Naive thymus-derived CD4-positive, alpha-beta T cell (primary cell): ENCODE results near the gene CFHR4. TPM values are rescaled to one million over a fixed set of nuclear protein-coding genes. Genes with fewer than 3 reads are reported as not detected.
"Not testable (repeated sequence)": the region's sequence is repeated elsewhere in the genome, so short reads cannot be mapped to it uniquely, and the experiment has no call there.

Source experiments
- ATAC-seq: fragments of 150-1000 bp; cut with Tn5 transposase; 2 replicates; pipeline ENCODE4 v1.10.0; 2021; ENCODE audit warnings: mild to moderate bottlenecking, moderate library complexity
- CTCF ChIA-PET: fragments of 350-600 bp; sonication (Branson Sonifier 250); formaldehyde crosslinking; loops from one replicate; lab custom pipeline; 2021; ENCODE audit warnings: antibody characterized with exemption; lab: Charles Lee
- POLR2A ChIA-PET: fragments of 350-600 bp; sonication (Branson Sonifier 250); formaldehyde crosslinking; loops from one replicate; lab custom pipeline; 2021; ENCODE audit warnings: antibody characterized with exemption, inconsistent platforms; lab: Charles Lee
- DNase-seq, 9 donors: peaks; one replicate each; pipeline versions ENCODE4 v3.0.0 to v3.0.0-alpha.2; 2020 to 2022; ENCODE audit warnings: mixed read lengths in 1 of 9
- H3K27ac ChIP-seq: one replicate; pipeline ENCODE4 v1.7.0; 2013; ENCODE audit warnings: mild to moderate bottlenecking, low read depth, low read length, moderate library complexity
- H3K27me3 ChIP-seq, 2 donors: one replicate each; pipeline ENCODE4 v1.7.0; 2013; ENCODE audit warnings: low read length in 2 of 2, mild to moderate bottlenecking in 2 of 2, moderate library complexity in 2 of 2; ENCODE audit not compliant: control insufficient read depth in 2 of 2, insufficient read depth in 2 of 2
- H3K36me3 ChIP-seq, 3 experiments: 1 replicate in 2 of 3; 2 replicates in 1 of 3; pipeline ENCODE4 v1.7.0; 2013; ENCODE audit warnings: low read length in 3 of 3, mild to moderate bottlenecking in 3 of 3, moderate library complexity in 1 of 3; ENCODE audit not compliant: insufficient read depth in 3 of 3, control insufficient read depth in 2 of 3
- H3K4me1 ChIP-seq, 2 donors: one replicate each; pipeline ENCODE4 v1.7.0; 2013; ENCODE audit warnings: low read length in 2 of 2, mild to moderate bottlenecking in 2 of 2, moderate library complexity in 1 of 2; ENCODE audit not compliant: control insufficient read depth in 2 of 2, insufficient read depth in 2 of 2
- H3K4me3 ChIP-seq: 2 replicates; pipeline ENCODE4 v1.7.0; 2013; ENCODE audit warnings: mild to moderate bottlenecking, low read length
- H3K9me3 ChIP-seq, 3 experiments: 1 replicate in 2 of 3; 2 replicates in 1 of 3; pipeline ENCODE4 v1.7.0; 2013; ENCODE audit warnings: low read length in 3 of 3; ENCODE audit not compliant: control insufficient read depth in 2 of 3
- H3K27ac Mint-ChIP-seq, 9 donors: one replicate each; pipeline ENCODE4 v1.8.0; 2020 to 2022; ENCODE audit warnings: mixed read lengths in 9 of 9, mild to moderate bottlenecking in 8 of 9, moderate library complexity in 5 of 9, inconsistent platforms in 2 of 9
- H3K27me3 Mint-ChIP-seq, 5 donors: one replicate each; pipeline ENCODE4 v1.8.0; 2021 to 2022; ENCODE audit warnings: mixed read lengths in 5 of 5, mild to moderate bottlenecking in 1 of 5
- H3K36me3 Mint-ChIP-seq, 5 donors: one replicate each; pipeline ENCODE4 v1.8.0; 2020 to 2022; ENCODE audit warnings: mixed read lengths in 5 of 5, mild to moderate bottlenecking in 3 of 5, inconsistent platforms in 1 of 5
- H3K4me1 Mint-ChIP-seq, 7 donors: one replicate each; pipeline ENCODE4 v1.8.0; 2020 to 2022; ENCODE audit warnings: mixed read lengths in 7 of 7, mild to moderate bottlenecking in 3 of 7, inconsistent platforms in 1 of 7
- H3K4me3 Mint-ChIP-seq, 10 donors: one replicate each; pipeline ENCODE4 v1.8.0; 2020 to 2022; ENCODE audit warnings: mild to moderate bottlenecking in 10 of 10, mixed read lengths in 10 of 10, moderate library complexity in 6 of 10, inconsistent platforms in 2 of 10
- H3K9me3 Mint-ChIP-seq, 11 donors: one replicate each; pipeline ENCODE4 v1.8.0; 2020 to 2022; ENCODE audit warnings: mixed read lengths in 11 of 11, mild to moderate bottlenecking in 4 of 11, inconsistent platforms in 1 of 11, moderate library complexity in 1 of 11
- intact Hi-C, 2 donors: fragments of 100-400 bp; cut with micrococcal nuclease; formaldehyde crosslinking; loops; one replicate each; pipeline ENCODE4 v1.15.1; 2023
- polyA plus RNA-seq, 2 donors: library from polyadenylated mRNA; unstranded; fragments of 300-500 nt; fragmentation: Illumina TruSeq; gene quantifications; one replicate each; pipeline ENCODE4 v1.2.3, GENCODE V29; 2021
- total RNA-seq, 6 experiments: library from RNA in 5 of 6; stranded (reverse) in 5 of 6; gene quantifications; 1 replicate in 5 of 6; 2 replicates in 1 of 6; pipeline ENCODE4 v1.2.3 and lab custom pipeline; 2021 to 2026

Gene CFHR4
- total and polyA plus RNA-seq, 7 experiments from 2014 or later: not detected

- H3K9me3 ChIP-seq: no peaks in the 10 kb centered on the region
- Mint-ChIP-seq H3K4me3 (no peak overlapping the region), H3K27me3 (peaks cover 0 to 13% (median 8%) of the 10 kb centered on the region in 5 donors), H3K9me3 (peaks cover 0 to 16% (median 4%) of the 10 kb centered on the region in 11 donors), H3K4me1 (no peaks in the 10 kb centered on the region), H3K36me3 (no peaks in the 10 kb centered on the region), H3K27ac (no peak overlapping the region)
- no peak for DNase-seq
- POLR2A ChIA-PET: no interaction called here
- H3K4me1 ChIP-seq: no peaks in the 10 kb centered on the region
- no peak overlapping the region for H3K27ac ChIP-seq
- H3K27me3 ChIP-seq: no peaks in the 10 kb centered on the region
- intact Hi-C loops: no loop called here
- no peaks in the 10 kb centered on the region for H3K36me3 ChIP-seq
- CTCF ChIA-PET: no interaction called here
- H3K4me3 ChIP-seq: no peak overlapping the region
- no peak for ATAC-seq
Measured at GRCh38 chr1:196861429-196861828, 26.4 kb upstream of the CFHR4 start.

GRCh38 chr1:196866974-196867373, 20.9 kb upstream of the CFHR4 start:
- DNase-seq (no peak), ATAC-seq (no peak)
- peaks cover 0 to 13% (median 8%) of the 10 kb centered on the region in 5 donors for H3K27me3 Mint-ChIP-seq
- no peak overlapping the region for H3K4me3 ChIP-seq
- no peak overlapping the region for H3K4me3 Mint-ChIP-seq
- no peak overlapping the region for H3K27ac Mint-ChIP-seq
- no peaks in the 10 kb centered on the region for H3K9me3 ChIP-seq
- CTCF ChIA-PET: no interaction called here
- no peak overlapping the region for H3K27ac ChIP-seq
- no peaks in the 10 kb centered on the region for H3K36me3 ChIP-seq
- peaks cover 0 to 14% (median 4%) of the 10 kb centered on the region in 11 donors for H3K9me3 Mint-ChIP-seq
- POLR2A ChIA-PET: no interaction called here
- H3K4me1 ChIP-seq: no peaks in the 10 kb centered on the region
- H3K36me3 Mint-ChIP-seq: no peaks in the 10 kb centered on the region
- intact Hi-C loops: no loop called here
- no peaks in the 10 kb centered on the region for H3K4me1 Mint-ChIP-seq
- no peaks in the 10 kb centered on the region for H3K27me3 ChIP-seq

GRCh38 chr1:196873385-196873784, 14.5 kb upstream of the CFHR4 start:
- no peak overlapping the region for H3K4me3 ChIP-seq
- Mint-ChIP-seq H3K36me3 (no peaks in the 10 kb centered on the region), H3K4me3 (no peak overlapping the region), H3K27ac (no peak overlapping the region), H3K27me3 (peaks cover 2 to 15% (median 11%) of the 10 kb centered on the region in 5 donors), H3K9me3 (peaks cover 0 to 4% (median 0%) of the 10 kb centered on the region in 11 donors), H3K4me1 (no peaks in the 10 kb centered on the region)
- no peaks in the 10 kb centered on the region for H3K36me3 ChIP-seq
- intact Hi-C loops: no loop called here
- no peaks in the 10 kb centered on the region for H3K27me3 ChIP-seq
- POLR2A ChIA-PET: no interaction called here
- no peaks in the 10 kb centered on the region for H3K9me3 ChIP-seq
- no peaks in the 10 kb centered on the region for H3K4me1 ChIP-seq
- DNase-seq: no peak
- no peak for ATAC-seq
- CTCF ChIA-PET: no interaction called here
- H3K27ac ChIP-seq: no peak overlapping the region

- H3K4me1 ChIP-seq: no peaks in the 10 kb centered on the region
- DNase-seq: no peak
- ATAC-seq: no peak
- Mint-ChIP-seq H3K27ac (no peak overlapping the region), H3K4me1 (no peaks in the 10 kb centered on the region), H3K4me3 (no peak overlapping the region), H3K9me3 (peaks cover 0 to 9% (median 0%) of the 10 kb centered on the region in 11 donors), H3K27me3 (peaks cover 2 to 13% (median 10%) of the 10 kb centered on the region in 5 donors), H3K36me3 (no peaks in the 10 kb centered on the region)
- ChIA-PET CTCF (no interaction called here), POLR2A (no interaction called here)
- intact Hi-C loops: no loop called here
- H3K36me3 ChIP-seq: no peaks in the 10 kb centered on the region
- no peaks in the 10 kb centered on the region for H3K9me3 ChIP-seq
- no peaks in the 10 kb centered on the region for H3K27me3 ChIP-seq
- H3K4me3 ChIP-seq: no peak overlapping the region
- H3K27ac ChIP-seq: no peak overlapping the region
Measured at GRCh38 chr1:196875935-196876334, 11.9 kb upstream of the CFHR4 start.

- H3K9me3 Mint-ChIP-seq: peaks cover 0 to 18% (median 2%) of the 10 kb centered on the region in 11 donors
- no peak for ATAC-seq
- H3K36me3 Mint-ChIP-seq: no peaks in the 10 kb centered on the region
- no peak for DNase-seq
- Histone ChIP-seq H3K27me3 (no peaks in the 10 kb centered on the region), H3K4me3 (no peak overlapping the region), H3K36me3 (no peaks in the 10 kb centered on the region), H3K9me3 (no peaks in the 10 kb centered on the region), H3K27ac (no peak overlapping the region), H3K4me1 (no peaks in the 10 kb centered on the region)
- intact Hi-C loops: no loop called here
- H3K4me1 Mint-ChIP-seq: no peaks in the 10 kb centered on the region
- ChIA-PET CTCF (no interaction called here), POLR2A (no interaction called here)
- H3K4me3 Mint-ChIP-seq: no peak overlapping the region
- H3K27me3 Mint-ChIP-seq: peaks cover 2 to 19% (median 10%) of the 10 kb centered on the region in 5 donors
- H3K27ac Mint-ChIP-seq: no peak overlapping the region
Measured at GRCh38 chr1:196877964-196878363, 9.9 kb upstream of the CFHR4 start.

- not testable (repeated sequence) for H3K27me3 Mint-ChIP-seq
Measured at GRCh38 chr1:196886560-196886959, 1.3 kb upstream of the CFHR4 start.

GRCh38 chr1:196890668-196891067, 2.8 kb downstream of the CFHR4 start:
- H3K4me3 Mint-ChIP-seq: no peak overlapping the region
- Histone ChIP-seq H3K4me1 (no peaks in the 10 kb centered on the region), H3K4me3 (no peak overlapping the region), H3K36me3 (no peaks in the 10 kb centered on the region), H3K9me3 (no peaks in the 10 kb centered on the region), H3K27ac (no peak overlapping the region), H3K27me3 (no peaks in the 10 kb centered on the region)
- no peaks in the 10 kb centered on the region for H3K36me3 Mint-ChIP-seq
- peaks cover 0 to 13% (median 3%) of the 10 kb centered on the region in 11 donors for H3K9me3 Mint-ChIP-seq
- CTCF ChIA-PET: no interaction called here
- no peak overlapping the region for H3K27ac Mint-ChIP-seq
- DNase-seq: no peak
- no peaks in the 10 kb centered on the region for H3K4me1 Mint-ChIP-seq
- intact Hi-C loops: no loop called here
- peaks cover 0 to 8% (median 0%) of the 10 kb centered on the region in 5 donors for H3K27me3 Mint-ChIP-seq
- POLR2A ChIA-PET: no interaction called here
- no peak for ATAC-seq

More at GRCh38 chr1:196886560-196886959, 1.3 kb upstream of the CFHR4 start:
- H3K4me3 Mint-ChIP-seq, H3K36me3 Mint-ChIP-seq, POLR2A ChIA-PET, ATAC-seq, H3K27me3 ChIP-seq, H3K27ac ChIP-seq, H3K36me3 ChIP-seq, H3K9me3 ChIP-seq, H3K4me1 ChIP-seq, intact Hi-C loops, H3K27ac Mint-ChIP-seq, H3K4me1 Mint-ChIP-seq, DNase-seq, H3K4me3 ChIP-seq, CTCF ChIA-PET: not testable (repeated sequence)
- peaks cover 0 to 19% (median 4%) of the 10 kb centered on the region in 11 donors for H3K9me3 Mint-ChIP-seq
